ENCODE measurements around the gene RREB1. TPM values are rescaled to one million over a fixed set of nuclear protein-coding genes. Genes with fewer than 3 reads are reported as not detected.

RREB1 gene
- polyA plus RNA-seq, 1 donor (not counting 4 experiments of a cell fraction or from before 2014, with no cell fraction given): 6.1 TPM

GRCh38 chr6:7145585-7145884 lies 37.8 kb downstream of the RREB1 start:
- Histone ChIP-seq H3K4me2 (ENCODE audit: control insufficient read depth, extremely low read depth, insufficient read depth, low read depth, low read length) (peak overlapping the region; percentile 77), H3K9ac (ENCODE audit: control insufficient read depth, extremely low read depth, insufficient read depth, low read length) (peak overlapping the region; percentile 70)
- DNase-seq (ENCODE audit: low read depth, low spot score): no peak

GRCh38 chr6:7145885-7146828 lies 38.4 kb downstream of the RREB1 start:
- peaks cover 10% of the 10 kb centered on the region for H4K20me1 ChIP-seq (ENCODE audit: control insufficient read depth, extremely low read depth, insufficient read depth, low read length)
- peak overlapping the region; percentile 81 for H3K27ac ChIP-seq (ENCODE audit: control insufficient read depth, insufficient read depth, low read length)
- dilution Hi-C loops (cut with MboI; ENCODE audit: extremely low pct_ligation_motif_present, low sequenced_read_pairs): no loop called here
- H3K4me1 ChIP-seq (ENCODE audit: control insufficient read depth, extremely low read depth, insufficient read depth, low read length): peaks cover 69% of the 10 kb centered on the region
- peak overlapping the region; percentile 70 for H3K9ac ChIP-seq (ENCODE audit: control insufficient read depth, extremely low read depth, insufficient read depth, low read length)
- H3K36me3 ChIP-seq (ENCODE audit: control insufficient read depth in 2 of 2, extremely low read depth in 1 of 2, insufficient read depth in 2 of 2, low read length in 2 of 2): peaks cover 0 to under 1% of the 10 kb centered on the region in 2 experiments
- H3K4me2 ChIP-seq (ENCODE audit: control insufficient read depth, extremely low read depth, insufficient read depth, low read depth, low read length): peak overlapping the region; percentile 77
- FAIRE-seq (peak; percentile 20), DNase-seq (ENCODE audit: low read depth, low spot score) (no peak)
- H2AFZ ChIP-seq (ENCODE audit: control insufficient read depth, low read length): peak overlapping the region; percentile 10
- H3K79me2 ChIP-seq (ENCODE audit: control insufficient read depth, insufficient read depth, low read length): peaks cover 99% of the 10 kb centered on the region
- H3K9me3 ChIP-seq (ENCODE audit: control insufficient read depth, low read depth, low read length): no peaks in the 10 kb centered on the region
- H3K27me3 ChIP-seq (ENCODE audit: control insufficient read depth, extremely low read depth, insufficient read depth, low read length): no peaks in the 10 kb centered on the region
- H3K4me3 ChIP-seq (ENCODE audit: control insufficient read depth in 2 of 3, extremely low read depth in 1 of 3, insufficient read depth in 2 of 3, low read depth in 1 of 3, low read length in 3 of 3): peak overlapping the region; percentile 3 to 52 (median 47)
- peaks cover 4% of the 10 kb centered on the region for H3K9me1 ChIP-seq (ENCODE audit: control insufficient read depth, extremely low read depth, insufficient read depth, low read length)
- TF ChIP-seq, protein P1, sequence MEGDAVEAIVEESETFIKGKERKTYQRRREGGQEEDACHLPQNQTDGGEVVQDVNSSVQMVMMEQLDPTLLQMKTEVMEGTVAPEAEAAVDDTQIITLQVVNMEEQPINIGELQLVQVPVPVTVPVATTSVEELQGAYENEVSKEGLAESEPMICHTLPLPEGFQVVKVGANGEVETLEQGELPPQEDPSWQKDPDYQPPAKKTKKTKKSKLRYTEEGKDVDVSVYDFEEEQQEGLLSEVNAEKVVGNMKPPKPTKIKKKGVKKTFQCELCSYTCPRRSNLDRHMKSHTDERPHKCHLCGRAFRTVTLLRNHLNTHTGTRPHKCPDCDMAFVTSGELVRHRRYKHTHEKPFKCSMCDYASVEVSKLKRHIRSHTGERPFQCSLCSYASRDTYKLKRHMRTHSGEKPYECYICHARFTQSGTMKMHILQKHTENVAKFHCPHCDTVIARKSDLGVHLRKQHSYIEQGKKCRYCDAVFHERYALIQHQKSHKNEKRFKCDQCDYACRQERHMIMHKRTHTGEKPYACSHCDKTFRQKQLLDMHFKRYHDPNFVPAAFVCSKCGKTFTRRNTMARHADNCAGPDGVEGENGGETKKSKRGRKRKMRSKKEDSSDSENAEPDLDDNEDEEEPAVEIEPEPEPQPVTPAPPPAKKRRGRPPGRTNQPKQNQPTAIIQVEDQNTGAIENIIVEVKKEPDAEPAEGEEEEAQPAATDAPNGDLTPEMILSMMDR (optimal IDR thresholded peaks at IDR 0.05 in 1 of 3, IDR thresholded peaks at IDR 0.05 in 1 of 3, conservative IDR thresholded peaks at IDR 0.05 in 1 of 3; ENCODE audit: extremely low read depth in 1 of 3, insufficient read depth in 2 of 3, low read length in 3 of 3): no peak
- TF ChIP-seq EZH2 (IDR thresholded peaks at IDR 0.05; ENCODE audit: low read length): no peak

More at GRCh38 chr6:7145585-7145884, 37.8 kb downstream of the RREB1 start:
- H3K79me2 ChIP-seq (ENCODE audit: control insufficient read depth, insufficient read depth, low read length): peaks cover 97% of the 10 kb centered on the region
- H3K27ac ChIP-seq (ENCODE audit: control insufficient read depth, insufficient read depth, low read length): peak overlapping the region; percentile 81
- H3K9me3 ChIP-seq (ENCODE audit: control insufficient read depth, low read depth, low read length): no peaks in the 10 kb centered on the region
- TF ChIP-seq EZH2 (IDR thresholded peaks at IDR 0.05; ENCODE audit: low read length): no peak
- TF ChIP-seq, protein P1 (optimal IDR thresholded peaks at IDR 0.05 in 1 of 3, IDR thresholded peaks at IDR 0.05 in 1 of 3, conservative IDR thresholded peaks at IDR 0.05 in 1 of 3; ENCODE audit: extremely low read depth in 1 of 3, insufficient read depth in 2 of 3, low read length in 3 of 3): no peak
- H3K4me1 ChIP-seq (ENCODE audit: control insufficient read depth, extremely low read depth, insufficient read depth, low read length): peaks cover 64% of the 10 kb centered on the region
- no peaks in the 10 kb centered on the region for H3K27me3 ChIP-seq (ENCODE audit: control insufficient read depth, extremely low read depth, insufficient read depth, low read length)
- no peak for FAIRE-seq
- dilution Hi-C loops (cut with MboI; ENCODE audit: extremely low pct_ligation_motif_present, low sequenced_read_pairs): no loop called here
- peak overlapping the region in 2 of 3 experiments; percentile 33 to 52 for H3K4me3 ChIP-seq (ENCODE audit: control insufficient read depth in 2 of 3, extremely low read depth in 1 of 3, insufficient read depth in 2 of 3, low read depth in 1 of 3, low read length in 3 of 3)
- peaks cover 4% of the 10 kb centered on the region for H3K9me1 ChIP-seq (ENCODE audit: control insufficient read depth, extremely low read depth, insufficient read depth, low read length)
- no peak overlapping the region for H2AFZ ChIP-seq (ENCODE audit: control insufficient read depth, low read length)
- H3K36me3 ChIP-seq (ENCODE audit: control insufficient read depth in 2 of 2, extremely low read depth in 1 of 2, insufficient read depth in 2 of 2, low read length in 2 of 2): no peaks in the 10 kb centered on the region
- H4K20me1 ChIP-seq (ENCODE audit: control insufficient read depth, extremely low read depth, insufficient read depth, low read length): peaks cover 5% of the 10 kb centered on the region

All from keratinocyte (primary cell).